ENCODE data around the gene SFMBT2.

- TF ChIP-seq EZH2phosphoT487 (IDR thresholded peaks at IDR 0.05; ENCODE audit: borderline replicate concordance, low read length) (no peak), CTCF (IDR thresholded peaks at IDR 0.05; ENCODE audit: low read depth, low read length, poor library complexity, severe bottlenecking) (no peak)
These were observed 92.0 kb downstream of the SFMBT2 start for GRCh38 chr10:7318836-7319235.
